GM12872 (cell line): ENCODE measurements around the gene STIM2.

Source experiments
- CTCF ChIP-seq: IDR thresholded peaks from 3 replicates; pipeline ENCODE4 v1.5.1; 2011; ENCODE audit warnings: low read depth, mild to moderate bottlenecking, low read length, moderate library complexity; ENCODE audit not compliant: insufficient read depth

STIM2 gene

GRCh38 chr4:27059446-27059845 is 198.8 kb downstream of the STIM2 start:
- TF ChIP-seq CTCF, result no peak

- TF ChIP-seq CTCF, result no peak
Observed at GRCh38 chr4:27062256-27062655, 201.6 kb downstream of the STIM2 start.

- TF ChIP-seq CTCF, result no peak
Observed at GRCh38 chr4:27066591-27066990, 205.9 kb downstream of the STIM2 start.

GRCh38 chr4:27068151-27068867 is 207.7 kb downstream of the STIM2 start:
- TF ChIP-seq CTCF, result no peak
